SK-N-SH (cell line): Measurements from ENCODE around the gene DZIP1. TPM values are rescaled to one million over a fixed set of nuclear protein-coding genes. Genes with fewer than 3 reads are reported as not detected.

Experiments used
- CTCF ChIA-PET: fragments of 300-600, 350-600 bp; formaldehyde crosslinking; extraction: SDS; loops from one replicate; lab custom pipeline; 2021; lab: Yijun Ruan, JAX
- POLR2A ChIA-PET: fragments of 350-600 bp; sonication (Branson Sonifier 250); formaldehyde crosslinking; extraction: SDS; loops from one replicate; lab custom pipeline; 2020; ENCODE audit warnings: antibody characterized with exemption, inconsistent platforms; lab: Yijun Ruan, JAX
- DNase-seq: peaks from one replicate; pipeline ENCODE4 v3.0.0; 2012
- H2AFZ ChIP-seq: fragments of 200-600 bp; sonication (generic); 2 replicates; pipeline ENCODE4 v1.8.1; 2016; ENCODE audit warnings: antibody characterized with exemption, mild to moderate bottlenecking, low read depth
- H3F3A ChIP-seq: fragments of 200-600 bp; sonication (generic); replicated peaks from 2 replicates; pipeline ENCODE3; 2016; ENCODE audit warnings: antibody characterized with exemption, mild to moderate bottlenecking; ENCODE audit not compliant: insufficient read depth
- H3K27ac ChIP-seq, 2 experiments: fragments of 200-500 bp in 1 of 2; fragments of 200-600 bp in 1 of 2; sonication (Bioruptor generic) in 1 of 2; sonication (generic), shearing (Covaris generic) in 1 of 2; 2 replicates each; pipeline versions ENCODE4 v1.5.1 to v1.6.1; 2014 to 2016; ENCODE audit warnings: low read depth in 2 of 2, inconsistent platforms in 1 of 2, low read length in 1 of 2, mild to moderate bottlenecking in 1 of 2, mixed read lengths in 1 of 2
- H3K27me3 ChIP-seq: fragments of 200-600 bp; sonication (generic), shearing (Covaris generic); 2 replicates; pipeline ENCODE4 v1.6.1; 2016; ENCODE audit warnings: mixed run types; ENCODE audit not compliant: insufficient read depth
- H3K36me3 ChIP-seq, 2 experiments: fragments of 200-500 bp in 1 of 2; fragments of 200-600 bp in 1 of 2; sonication (Bioruptor generic) in 1 of 2; sonication (generic) in 1 of 2; replicated peaks in 1 of 2; 2 replicates each; pipeline versions ENCODE3 to v1.5.1; 2014 to 2016; ENCODE audit warnings: low read length in 1 of 2, mild to moderate bottlenecking in 1 of 2; ENCODE audit not compliant: insufficient read depth in 2 of 2, control insufficient read depth in 1 of 2
- H3K4me1 ChIP-seq, 2 experiments: fragments of 200-500 bp in 1 of 2; fragments of 200-600 bp in 1 of 2; sonication (Bioruptor generic) in 1 of 2; sonication (generic), shearing (Covaris generic) in 1 of 2; 2 replicates each; pipeline versions ENCODE4 v1.5.1 to v1.6.1; 2014 to 2016; ENCODE audit warnings: low read depth in 1 of 2, low read length in 1 of 2, mixed run types in 1 of 2; ENCODE audit not compliant: insufficient read depth in 2 of 2, control insufficient read depth in 1 of 2
- H3K4me2 ChIP-seq: fragments of 200-600 bp; sonication (generic), shearing (Covaris generic); 2 replicates; pipeline ENCODE4 v1.6.1; 2017; ENCODE audit warnings: mixed run types
- H3K4me3 ChIP-seq, 2 experiments: fragments of 200-500 bp in 1 of 2; fragments of 200-600 bp in 1 of 2; sonication (Bioruptor generic) in 1 of 2; sonication (generic), shearing (Covaris generic) in 1 of 2; 2 replicates each; pipeline versions ENCODE4 v1.5.1 to v1.8.1; 2014 to 2016; ENCODE audit warnings: low read depth in 2 of 2, inconsistent platforms in 1 of 2, low read length in 1 of 2, mild to moderate bottlenecking in 1 of 2, mixed read lengths in 1 of 2, moderate library complexity in 1 of 2
- H3K79me2 ChIP-seq: fragments of 200-600 bp; sonication (generic); 2 replicates; pipeline ENCODE4 v1.8.1; 2017; ENCODE audit warnings: mild to moderate bottlenecking; ENCODE audit not compliant: insufficient read depth
- H3K9ac ChIP-seq: fragments of 200-600 bp; sonication (generic); 2 replicates; pipeline ENCODE4 v1.6.1; 2017; ENCODE audit warnings: mixed run types
- H3K9me2 ChIP-seq: fragments of 200-600 bp; sonication (generic); 2 replicates; pipeline ENCODE4 v1.6.1; 2017; ENCODE audit warnings: mixed run types
- H3K9me3 ChIP-seq: fragments of 200-600 bp; sonication (generic); 2 replicates; pipeline ENCODE4 v1.6.1; 2017; ENCODE audit warnings: mixed run types, mild to moderate bottlenecking, moderate library complexity
- H4K20me1 ChIP-seq: fragments of 200-600 bp; sonication (generic); 2 replicates; pipeline ENCODE4 v1.6.1; 2017; ENCODE audit warnings: mild to moderate bottlenecking, mixed run types; ENCODE audit not compliant: insufficient read depth
- FOSL2 ChIP-seq: IDR thresholded peaks from 2 replicates; pipeline ENCODE4 v1.4.0; 2012; ENCODE audit warnings: low read depth, mild to moderate bottlenecking, moderate library complexity, borderline replicate concordance
- POLR2AphosphoS5 ChIP-seq: IDR thresholded peaks from 2 replicates; pipeline ENCODE4 v1.6.1; 2012; ENCODE audit warnings: low read depth, low read length
- REST ChIP-seq: IDR thresholded peaks from 2 replicates; pipeline ENCODE4 v1.6.1; 2012; ENCODE audit warnings: mild to moderate bottlenecking, low read depth, low read length, moderate library complexity
- RXRA ChIP-seq: IDR thresholded peaks from 2 replicates; pipeline ENCODE4 v1.4.0; 2012; ENCODE audit warnings: low read depth, mild to moderate bottlenecking, borderline replicate concordance
- TAF1 ChIP-seq: IDR thresholded peaks from 2 replicates; pipeline ENCODE4 v1.6.1; 2012; ENCODE audit warnings: low read depth, mild to moderate bottlenecking, low read length, moderate library complexity, borderline replicate concordance
- WGBS: methylation state at CpG from one replicate; pipeline ENCODE4 v1.1.6; 2017; ENCODE audit warnings: low lambda C conversion rate; 5-methylcytosine and 5-hydroxymethylcytosine counted together
- polyA plus RNA-seq, 3 experiments: library from polyadenylated mRNA; depleted of rRNA; stranded (reverse); fragments of >200 nt; gene quantifications; 2 replicates each; pipeline ENCODE4 v1.2.3, GENCODE V29; 2012

DZIP1 gene
- polyA plus RNA-seq, 1 of the 3 experiments (the other 2 are of a cell fraction) = 15.0 TPM

GRCh38 chr13:95557013-95557412 is 87.5 kb downstream of the DZIP1 start:
- ChIA-PET CTCF (interaction anchor here (0.6 to 2.4 kb wide), 3 partner anchors 20 to 284 kb away, joined by 3 to 8 read pairs (median 3); no protein-coding TSS in a partner anchor), POLR2A (no interaction called here)
- Histone ChIP-seq H3K9ac (no peak overlapping the region), H2AFZ (no peak overlapping the region), H3K27ac (no peak overlapping the region), H3K4me3 (no peak overlapping the region), H4K20me1 (no peaks in the 10 kb centered on the region), H3K4me1 (no peaks in the 10 kb centered on the region; a peak in 1 of 4 replicates), H3F3A (no peaks in the 10 kb centered on the region), H3K36me3 (no peaks in the 10 kb centered on the region), H3K9me3 (no peaks in the 10 kb centered on the region), H3K9me2 (no peaks in the 10 kb centered on the region), H3K27me3 (no peaks in the 10 kb centered on the region), H3K79me2 (no peaks in the 10 kb centered on the region), H3K4me2 (no peak overlapping the region)
- DNase-seq = no peak
- no peak for TF ChIP-seq REST
- TF ChIP-seq POLR2AphosphoS5 = no peak
- no peak for TF ChIP-seq FOSL2
- TF ChIP-seq RXRA = no peak

DNA sequence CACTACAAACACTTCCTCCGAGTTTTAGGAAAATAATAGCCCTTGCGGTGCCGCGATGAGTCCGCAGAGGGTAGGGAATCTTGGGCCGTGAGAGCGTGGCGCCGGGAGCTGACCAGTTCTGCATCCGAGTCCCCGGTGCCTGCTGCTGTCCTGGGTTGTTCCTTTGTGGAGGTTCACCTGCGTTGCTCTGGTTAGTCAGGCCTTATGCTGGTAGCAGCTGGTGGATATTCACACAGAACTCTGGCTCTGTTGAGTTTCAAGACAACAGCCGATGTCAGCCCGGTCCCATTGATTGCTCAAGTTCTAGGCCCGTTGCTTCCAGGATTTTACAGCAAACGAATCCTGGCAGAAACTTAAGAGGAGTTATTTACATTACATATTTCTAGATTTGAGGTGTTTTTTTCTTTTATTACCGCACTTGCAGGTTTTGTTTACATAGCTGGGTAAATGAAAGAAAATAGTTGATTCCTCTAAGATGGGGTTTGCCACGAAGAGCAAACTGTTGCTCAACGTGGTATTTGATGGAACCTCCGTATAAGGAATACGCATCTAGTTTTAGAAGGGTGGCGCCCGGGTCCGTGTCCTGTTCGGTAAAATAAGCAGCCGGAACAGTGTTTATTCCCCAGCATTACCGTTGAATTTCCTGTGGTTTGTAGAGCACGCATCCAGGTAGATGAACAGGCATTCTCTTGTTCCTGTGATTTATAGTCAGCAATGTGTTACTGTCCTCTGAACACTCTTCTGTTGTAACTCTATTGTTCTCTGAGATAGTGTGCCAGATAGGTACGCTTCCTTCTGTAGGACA is 90.7 kb downstream of the DZIP1 start:
- no peak for DNase-seq
- Histone ChIP-seq H3K79me2 (no peaks in the 10 kb centered on the region), H2AFZ (no peak overlapping the region), H3K4me2 (no peak overlapping the region), H4K20me1 (no peaks in the 10 kb centered on the region), H3K9me3 (no peaks in the 10 kb centered on the region), H3K27me3 (no peaks in the 10 kb centered on the region), H3K4me1 (no peaks in the 10 kb centered on the region; a peak in 1 of 4 replicates), H3F3A (no peaks in the 10 kb centered on the region), H3K9ac (no peak overlapping the region), H3K4me3 (no peak overlapping the region), H3K36me3 (no peaks in the 10 kb centered on the region), H3K9me2 (no peaks in the 10 kb centered on the region), H3K27ac (no peak overlapping the region)
- CTCF ChIA-PET = interaction anchor here (0.6 to 1.6 kb wide), 5 partner anchors 11 to 362 kb away, joined by 3 to 7 read pairs (median 3); no protein-coding TSS in a partner anchor
- WGBS = 92% methylated on average over 29 of the region's 29 CpGs
- no peak for TF ChIP-seq TAF1
- POLR2A ChIA-PET = no interaction called here
